Upper lobe of right lung (tissue), 1 donor: Measurements from ENCODE around the gene NPR2. TPM values are rescaled to one million over a fixed set of nuclear protein-coding genes. Genes with fewer than 3 reads are reported as not detected.

ENCODE experiments used
- ATAC-seq: fragments of 200-7000 bp; cut with Tn5 transposase; one replicate; pipeline ENCODE4 v1.9.1; 2020; ENCODE audit warnings: mild to moderate bottlenecking, moderate library complexity
- DNase-seq: peaks from one replicate; pipeline ENCODE4 v3.0.0-alpha.2; 2020
- H3K27ac ChIP-seq: fragments of 200-600 bp; one replicate; pipeline ENCODE4 v1.8.0; 2022
- H3K27me3 ChIP-seq: fragments of 200-600 bp; one replicate; pipeline ENCODE4 v1.8.0; 2022; ENCODE audit warnings: mild to moderate bottlenecking
- H3K36me3 ChIP-seq: fragments of 200-600 bp; one replicate; pipeline ENCODE4 v1.8.0; 2022
- H3K4me1 ChIP-seq: fragments of 200-600 bp; one replicate; pipeline ENCODE4 v1.8.0; 2022
- H3K4me3 ChIP-seq: fragments of 200-600 bp; one replicate; pipeline ENCODE4 v1.8.0; 2022; ENCODE audit warnings: mild to moderate bottlenecking
- H3K9me3 ChIP-seq: fragments of 200-600 bp; one replicate; pipeline ENCODE4 v1.8.0; 2022
- intact Hi-C: fragments of 100-400 bp; cut with DNase I; formaldehyde crosslinking; loops from one replicate; pipeline ENCODE4 v1.11.0; 2022
- total RNA-seq: library from RNA; stranded (reverse); fragmentation: NEBNext Ultra II Directional; extraction: Animal tissue kit (Norgen Biotek cat#: 25700); gene quantifications from one replicate; pipeline ENCODE4 v1.2.1, GENCODE V29; 2021
- TF ChIP-seq, protein P1 (sequence below): fragments of 200-600 bp; IDR thresholded peaks from one replicate; pipeline ENCODE4 v1.8.0; 2022; ENCODE audit warnings: antibody characterized with exemption
- donor health status: DM: no; HTN: yes; CAD: no; lungs with severe emphysema.

Gene NPR2
- total RNA-seq, 1 donor from 2014 or later, result 21.7 TPM

DNA sequence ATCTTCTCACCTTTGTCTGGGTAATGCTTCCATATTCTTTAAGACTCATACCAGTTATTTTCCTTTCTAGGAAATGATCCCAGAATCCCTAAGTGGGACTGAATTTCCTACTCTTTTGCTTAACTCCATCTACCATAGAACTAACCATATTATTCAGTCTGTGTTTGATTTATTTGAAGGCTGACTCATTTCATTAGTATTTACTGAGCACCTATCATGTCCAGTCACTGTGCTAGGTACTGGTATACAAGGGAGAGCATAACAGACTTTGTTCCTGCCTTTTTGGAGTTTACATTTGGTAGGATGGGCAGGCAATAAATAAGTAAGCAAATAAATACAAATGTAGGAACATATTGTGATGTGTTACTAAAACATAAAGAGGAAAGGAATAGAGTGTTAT, 4.3 kb downstream of the NPR2 start:
- no peak for ATAC-seq
- Histone ChIP-seq H3K27ac (no peak overlapping the region), H3K4me3 (no peak overlapping the region), H3K4me1 (peaks cover 8% of the 10 kb centered on the region), H3K36me3 (peaks cover 6% of the 10 kb centered on the region), H3K27me3 (no peaks in the 10 kb centered on the region), H3K9me3 (no peaks in the 10 kb centered on the region)
- no peak for DNase-seq
- intact Hi-C loops, result no loop called here
- TF ChIP-seq, protein P1, sequence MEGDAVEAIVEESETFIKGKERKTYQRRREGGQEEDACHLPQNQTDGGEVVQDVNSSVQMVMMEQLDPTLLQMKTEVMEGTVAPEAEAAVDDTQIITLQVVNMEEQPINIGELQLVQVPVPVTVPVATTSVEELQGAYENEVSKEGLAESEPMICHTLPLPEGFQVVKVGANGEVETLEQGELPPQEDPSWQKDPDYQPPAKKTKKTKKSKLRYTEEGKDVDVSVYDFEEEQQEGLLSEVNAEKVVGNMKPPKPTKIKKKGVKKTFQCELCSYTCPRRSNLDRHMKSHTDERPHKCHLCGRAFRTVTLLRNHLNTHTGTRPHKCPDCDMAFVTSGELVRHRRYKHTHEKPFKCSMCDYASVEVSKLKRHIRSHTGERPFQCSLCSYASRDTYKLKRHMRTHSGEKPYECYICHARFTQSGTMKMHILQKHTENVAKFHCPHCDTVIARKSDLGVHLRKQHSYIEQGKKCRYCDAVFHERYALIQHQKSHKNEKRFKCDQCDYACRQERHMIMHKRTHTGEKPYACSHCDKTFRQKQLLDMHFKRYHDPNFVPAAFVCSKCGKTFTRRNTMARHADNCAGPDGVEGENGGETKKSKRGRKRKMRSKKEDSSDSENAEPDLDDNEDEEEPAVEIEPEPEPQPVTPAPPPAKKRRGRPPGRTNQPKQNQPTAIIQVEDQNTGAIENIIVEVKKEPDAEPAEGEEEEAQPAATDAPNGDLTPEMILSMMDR, result no peak

DNA sequence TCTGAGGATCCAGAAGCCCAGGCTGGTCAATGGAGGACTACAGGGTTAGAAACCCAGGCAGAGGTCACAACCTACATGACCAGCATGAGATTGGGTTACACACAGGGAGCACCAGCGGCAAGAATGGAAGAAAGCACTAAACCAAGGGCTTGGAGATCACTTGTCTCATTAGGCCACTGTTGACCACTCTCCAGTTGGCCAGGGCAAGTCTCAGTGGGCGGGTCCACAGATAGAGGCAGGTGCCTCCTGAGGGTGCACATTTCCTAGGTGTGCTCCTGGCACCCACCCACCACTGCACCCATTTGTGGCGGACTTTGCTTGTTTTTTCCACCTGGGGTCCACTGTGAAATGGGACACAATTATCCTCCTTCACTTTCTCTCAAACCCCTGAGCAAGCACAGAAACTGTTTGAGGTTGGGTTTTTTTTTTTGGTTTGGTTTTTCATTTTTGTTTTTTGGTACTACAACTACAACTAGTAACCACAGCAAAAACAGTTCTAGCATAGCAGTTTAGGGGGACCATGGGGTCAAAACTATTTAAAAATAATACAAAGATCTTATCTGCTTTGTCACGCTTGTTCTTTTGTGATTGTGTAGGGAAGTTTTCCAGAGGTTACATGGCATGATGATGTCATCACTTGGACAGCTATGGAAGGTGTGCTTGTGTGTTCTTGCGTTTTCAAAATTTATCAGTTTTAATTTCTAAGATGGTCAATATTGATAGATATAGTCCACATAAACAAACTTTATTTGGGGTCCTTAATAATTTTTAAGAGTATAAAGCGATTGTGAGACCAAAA, 6.1 kb downstream of the NPR2 start:
- Histone ChIP-seq H3K4me3 (no peak overlapping the region), H3K27me3 (no peaks in the 10 kb centered on the region), H3K9me3 (no peaks in the 10 kb centered on the region), H3K4me1 (peaks cover 3% of the 10 kb centered on the region), H3K36me3 (peaks cover 23% of the 10 kb centered on the region), H3K27ac (no peak overlapping the region)
- TF ChIP-seq, protein P1, result no peak
- ATAC-seq (no peak), DNase-seq (no peak)
- intact Hi-C loops, result no loop called here

DNA sequence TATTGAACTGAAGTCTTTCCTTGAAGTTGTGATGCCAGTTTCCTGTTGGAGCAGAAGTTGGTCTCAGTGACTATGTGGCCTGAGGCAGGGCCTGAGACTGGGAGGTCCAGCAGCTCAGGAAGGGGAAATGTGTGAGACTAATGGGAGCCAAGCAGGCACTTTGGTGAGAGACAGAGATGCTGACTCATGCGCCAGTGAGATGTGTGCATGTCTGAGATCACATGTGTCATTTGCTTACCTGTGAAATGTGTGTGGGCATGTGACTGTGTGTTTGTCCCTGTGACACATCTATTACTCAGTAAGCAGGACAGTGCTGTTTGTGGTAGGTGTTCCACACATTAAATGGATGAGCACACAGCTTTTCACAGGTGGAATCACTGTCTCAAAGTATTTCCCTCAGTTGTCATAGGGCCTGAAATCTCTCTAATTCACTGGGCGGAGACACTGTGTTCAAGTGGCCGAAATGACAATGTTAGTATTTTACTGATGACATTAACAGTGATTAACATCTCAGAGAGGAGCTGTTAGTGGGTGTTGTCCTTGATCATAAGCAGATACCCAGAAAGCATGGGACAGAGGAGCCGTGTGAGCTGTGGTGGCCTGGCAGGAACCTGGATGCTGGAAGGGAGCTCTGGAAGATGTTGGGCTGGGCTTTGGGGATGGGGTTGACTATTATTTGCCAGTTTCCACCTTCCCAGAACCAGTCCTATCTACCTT, 7.4 kb downstream of the NPR2 start:
- H3K27ac ChIP-seq, result no peak overlapping the region
- intact Hi-C loops, result no loop called here
- H3K4me1 ChIP-seq, result peaks cover 3% of the 10 kb centered on the region
- no peaks in the 10 kb centered on the region for H3K27me3 ChIP-seq
- ATAC-seq (no peak), DNase-seq (no peak)
- H3K9me3 ChIP-seq, result no peaks in the 10 kb centered on the region
- TF ChIP-seq, protein P1, result no peak
- peaks cover 33% of the 10 kb centered on the region for H3K36me3 ChIP-seq
- no peak overlapping the region for H3K4me3 ChIP-seq

DNA sequence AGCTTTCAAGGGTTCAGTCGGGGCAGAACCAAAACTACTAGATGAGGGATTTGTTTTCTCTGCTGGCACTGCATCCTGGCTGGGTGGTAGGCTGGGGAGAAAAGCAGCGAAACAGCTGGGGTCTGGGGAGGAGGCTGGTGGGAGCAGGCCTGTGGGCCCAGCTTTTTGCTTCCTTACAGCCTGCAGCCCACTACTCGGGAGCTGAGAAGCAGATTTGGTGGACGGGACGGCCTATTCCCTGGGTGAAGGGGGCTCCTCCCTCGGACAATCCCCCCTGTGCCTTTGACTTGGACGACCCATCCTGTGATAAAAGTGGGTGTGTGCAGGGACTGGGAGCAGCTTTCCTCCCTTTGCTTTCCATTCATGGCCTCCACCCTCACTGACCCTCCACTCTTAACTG, 9.1 kb downstream of the NPR2 start:
- no peak for DNase-seq
- Histone ChIP-seq H3K9me3 (no peaks in the 10 kb centered on the region), H3K27me3 (no peaks in the 10 kb centered on the region), H3K4me1 (no peaks in the 10 kb centered on the region), H3K36me3 (peaks cover 36% of the 10 kb centered on the region), H3K4me3 (no peak overlapping the region), H3K27ac (no peak overlapping the region)
- TF ChIP-seq, protein P1, result no peak
- intact Hi-C loops, result no loop called here
- no peak for ATAC-seq

DNA sequence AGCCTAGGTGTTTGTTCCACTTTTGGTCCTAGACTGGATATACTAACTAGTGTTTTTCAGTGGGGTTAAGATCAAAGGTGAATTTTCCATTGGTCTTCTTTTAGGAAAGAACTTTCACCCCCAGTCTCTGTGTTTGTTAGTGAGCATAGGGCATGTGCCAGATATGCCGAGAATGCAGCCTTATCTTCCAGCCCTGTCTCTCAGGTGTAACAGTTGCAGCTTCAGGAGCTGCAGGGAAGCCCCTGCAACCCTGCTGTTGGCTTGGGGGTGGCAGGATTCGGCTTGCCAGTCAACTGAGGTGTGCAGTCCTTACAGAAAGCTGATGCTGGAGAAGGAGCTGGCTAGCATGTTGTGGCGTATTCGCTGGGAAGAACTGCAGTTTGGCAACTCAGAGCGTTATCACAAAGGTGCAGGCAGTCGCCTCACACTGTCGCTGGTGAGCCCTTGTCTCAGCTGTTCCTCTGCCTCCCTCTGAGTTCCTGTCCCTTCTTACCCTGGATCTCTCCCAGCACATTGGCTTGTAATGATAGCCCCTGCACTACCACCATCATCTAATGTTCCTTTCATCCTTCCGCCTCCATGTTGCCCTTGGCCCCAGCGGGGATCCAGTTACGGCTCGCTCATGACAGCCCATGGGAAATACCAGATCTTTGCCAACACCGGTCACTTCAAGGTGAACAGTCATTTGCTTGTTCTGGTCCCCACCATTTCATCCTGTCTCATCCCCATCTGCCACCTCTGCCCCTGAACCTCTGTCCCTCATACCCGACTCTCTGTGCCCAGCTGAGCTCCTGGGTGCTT, 10.1 kb downstream of the NPR2 start:
- no peaks in the 10 kb centered on the region for H3K4me1 ChIP-seq
- intact Hi-C loops, result no loop called here

More for the DNA sequence above, 10.1 kb downstream of the NPR2 start:
- ATAC-seq (no peak), DNase-seq (no peak)
- no peak overlapping the region for H3K4me3 ChIP-seq
- H3K27ac ChIP-seq, result no peak overlapping the region
- no peaks in the 10 kb centered on the region for H3K9me3 ChIP-seq
- peaks cover 46% of the 10 kb centered on the region for H3K36me3 ChIP-seq
- TF ChIP-seq, protein P1, result no peak
- H3K27me3 ChIP-seq, result no peaks in the 10 kb centered on the region
